HG02798 (cell line): ENCODE results near the gene OR2L8.

Experiments
- ATAC-seq: cut with Tn5 transposase; IDR thresholded peaks from one replicate; pipeline ENCODE4 v1.9.1; 2021; ENCODE audit warnings: mild to moderate bottlenecking; ENCODE audit not compliant: unreplicated experiment, poor library complexity

Gene OR2L8

GRCh38 chr1:247948558-247948957 is at the start of gene OR2L8:
OR2L8 (plus strand) TSS chr1:247948858; CDS start chr1:247948858, 0 bp downstream.
- ATAC-seq = no peak

- no peak for ATAC-seq
Observed at GRCh38 chr1:247904122-247904521, 44.5 kb upstream of the OR2L8 start.

- ATAC-seq = no peak
Observed at GRCh38 chr1:247905181-247905580, 43.5 kb upstream of the OR2L8 start.

GRCh38 chr1:247905910-247906503 is 42.7 kb upstream of the OR2L8 start:
- ATAC-seq = no peak

GRCh38 chr1:247906504-247907047 is 42.1 kb upstream of the OR2L8 start:
- no peak for ATAC-seq

- ATAC-seq = no peak
Observed at GRCh38 chr1:247908766-247909165, 39.9 kb upstream of the OR2L8 start.

DNA sequence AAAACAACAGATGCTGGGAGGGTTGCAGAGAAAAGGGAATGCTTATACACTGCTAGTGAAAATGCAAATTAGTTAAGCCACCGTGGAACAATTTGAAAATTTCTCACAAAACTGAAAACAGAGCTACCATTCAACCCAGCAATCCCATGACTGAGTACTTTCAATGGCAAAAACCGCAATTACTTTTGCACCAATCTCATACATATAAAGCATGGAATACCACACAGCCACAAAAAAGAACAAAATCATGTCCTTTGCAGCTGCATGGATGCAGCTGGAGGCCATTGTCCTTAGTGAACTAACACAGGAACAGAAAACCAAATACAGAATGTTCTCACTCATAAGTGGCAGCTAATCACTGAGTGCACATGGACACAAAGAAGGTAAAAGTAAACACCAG is 34.9 kb upstream of the OR2L8 start:
- ATAC-seq = no peak

- ATAC-seq = no peak
Observed at GRCh38 chr1:247914941-247915662, 33.6 kb upstream of the OR2L8 start.

DNA sequence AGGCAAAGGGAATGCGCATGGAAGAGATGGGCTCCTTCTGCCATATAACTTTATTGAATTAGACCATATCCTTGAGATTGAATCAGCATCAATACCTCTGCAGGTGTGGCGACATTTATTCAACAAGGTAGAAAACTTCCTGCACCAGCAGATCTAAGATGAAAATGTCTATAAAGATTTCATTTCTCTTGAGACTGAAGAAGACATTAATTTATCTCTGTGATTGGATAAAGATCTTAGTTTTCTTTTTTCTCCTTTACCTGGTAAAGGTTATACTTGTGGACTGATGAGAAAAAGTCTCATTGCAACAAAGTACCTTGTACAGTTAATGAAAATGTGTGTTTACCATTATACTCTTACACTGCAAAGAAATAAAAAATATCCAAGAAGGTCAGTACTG is 28.7 kb upstream of the OR2L8 start, which contains the start of gene OR2T8:
TSS of gene OR2T8 (plus strand) at position 301 of the 400 bp plus-strand sequence. CDS start 766 bp downstream, outside the sequence.
- no peak for ATAC-seq

GRCh38 chr1:247923941-247924340 is 24.7 kb upstream of the OR2L8 start:
- no peak for ATAC-seq

- no peak for ATAC-seq
Observed at GRCh38 chr1:247924868-247925267, 23.8 kb upstream of the OR2L8 start, which contains the start of gene OR2AJ1. OR2AJ1 (plus strand) TSS chr1:247924889; CDS start chr1:247933769, 8,880 bp downstream.

- no peak for ATAC-seq
Observed at GRCh38 chr1:247933989-247934388, 14.7 kb upstream of the OR2L8 start.

GRCh38 chr1:247935781-247936180 is 12.9 kb upstream of the OR2L8 start:
- ATAC-seq = no peak

DNA sequence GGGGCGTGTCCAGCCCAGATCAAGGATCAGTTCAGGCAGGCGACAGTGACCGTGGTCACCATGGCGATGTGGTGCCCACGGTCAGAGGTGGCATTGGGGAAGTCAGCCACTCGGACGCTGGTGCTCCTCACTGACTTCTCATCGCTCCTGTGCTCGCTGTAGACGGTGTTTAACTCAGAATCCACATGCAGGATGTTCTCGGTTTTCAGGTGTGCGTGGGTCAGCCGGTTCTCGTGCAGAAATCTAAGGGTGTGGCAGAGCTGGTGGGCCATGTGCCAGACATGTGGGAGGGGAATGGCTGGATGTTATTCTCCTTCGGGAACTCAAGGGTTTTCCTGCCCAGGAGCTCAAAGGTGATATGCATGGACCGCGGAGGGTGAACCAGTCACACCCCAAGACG is 12.2 kb upstream of the OR2L8 start:
- ATAC-seq = no peak

GRCh38 chr1:247936965-247937734 is 11.5 kb upstream of the OR2L8 start:
- peak; percentile 100 for ATAC-seq

GRCh38 chr1:247942624-247943023 is 6.0 kb upstream of the OR2L8 start:
- no peak for ATAC-seq

DNA sequence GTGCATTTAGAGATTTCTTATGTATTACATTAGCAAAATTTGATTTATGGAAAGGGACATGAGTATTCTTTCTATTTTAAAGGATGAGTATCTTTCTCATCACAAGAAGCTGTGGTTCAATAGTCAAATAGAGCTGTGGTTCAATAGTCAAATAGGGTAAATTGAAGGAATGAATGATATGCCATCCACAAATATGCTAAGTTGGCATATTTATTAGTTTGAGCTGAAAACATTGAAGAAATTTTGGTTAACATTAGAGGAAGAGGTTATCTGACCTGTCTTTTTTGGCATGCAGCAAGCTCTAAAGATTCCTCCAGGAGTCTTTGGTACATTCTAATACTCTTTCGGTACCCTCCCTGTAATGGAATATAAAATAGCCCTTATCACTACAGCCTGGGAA is 4.8 kb downstream of the OR2L8 start:
- ATAC-seq = no peak

DNA sequence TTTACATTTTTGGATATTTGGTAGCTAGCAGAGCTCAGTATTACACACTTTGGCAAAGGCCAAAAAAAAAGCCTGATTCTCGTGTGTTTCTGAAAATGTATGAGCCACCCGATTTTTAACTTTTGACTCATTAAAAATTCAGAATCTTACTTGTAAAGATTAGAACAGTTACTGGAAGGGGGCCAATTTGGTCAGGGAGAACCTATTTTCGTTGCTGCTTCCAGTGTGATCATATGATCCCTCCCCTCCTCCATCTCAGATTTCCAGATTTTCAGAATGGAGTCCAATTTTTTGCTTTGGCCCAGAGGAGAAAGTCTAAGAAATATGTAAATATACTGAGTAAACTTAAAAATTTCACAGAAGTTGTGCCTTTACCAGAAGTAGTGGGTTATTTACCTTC is 13.1 kb downstream of the OR2L8 start:
- ATAC-seq = no peak

- ATAC-seq = no peak
Observed at GRCh38 chr1:247962911-247963588, 14.4 kb downstream of the OR2L8 start.

- ATAC-seq = no peak
Observed at GRCh38 chr1:247964933-247965332, 16.3 kb downstream of the OR2L8 start, which contains the start of gene OR2AK2. OR2AK2 (plus strand) TSS chr1:247965233; CDS start chr1:247965377, 144 bp downstream.
